Smooth muscle cell (in vitro differentiated cells): ENCODE measurements around the gene TSPAN18. TPM values are rescaled to one million over a fixed set of nuclear protein-coding genes. Genes with fewer than 3 reads are reported as not detected.

Experiments used
- DNase-seq: peaks from one replicate; lab custom pipeline; 2025; ENCODE audit not compliant: unreplicated experiment; lab: John Stamatoyannopoulos, UW
- H2AFZ ChIP-seq: fragments of 200-600 bp; sonication (generic); 2 replicates; pipeline ENCODE4 v1.6.0; 2016; ENCODE audit warnings: antibody characterized with exemption, low read depth, mild to moderate bottlenecking
- H3F3A ChIP-seq: fragments of 200-600 bp; sonication (generic); 2 replicates; pipeline ENCODE4 v1.6.0; 2017; ENCODE audit warnings: antibody characterized with exemption, low read depth
- H3K27ac ChIP-seq: fragments of 200-600 bp; sonication (generic); 2 replicates; pipeline ENCODE4 v1.5.1; 2016; ENCODE audit warnings: low read depth, mild to moderate bottlenecking
- H3K27me3 ChIP-seq: fragments of 200-600 bp; sonication (generic); 2 replicates; pipeline ENCODE4 v1.6.1; 2016; ENCODE audit warnings: low read depth, mild to moderate bottlenecking
- H3K36me3 ChIP-seq: fragments of 200-600 bp; sonication (generic); 2 replicates; pipeline ENCODE4 v1.5.1; 2016; ENCODE audit warnings: low read depth
- H3K4me1 ChIP-seq: fragments of 200-600 bp; sonication (generic); 2 replicates; pipeline ENCODE4 v1.5.1; 2016; ENCODE audit warnings: low read depth
- H3K4me2 ChIP-seq: fragments of 200-600 bp; sonication (generic); 2 replicates; pipeline ENCODE4 v1.6.0; 2016; ENCODE audit warnings: mild to moderate bottlenecking
- H3K4me3 ChIP-seq: fragments of 200-600 bp; sonication (generic); 2 replicates; pipeline ENCODE4 v1.5.1; 2016; ENCODE audit warnings: mild to moderate bottlenecking
- H3K79me2 ChIP-seq: fragments of 200-600 bp; sonication (generic); 2 replicates; pipeline ENCODE4 v1.6.0; 2016; ENCODE audit warnings: low read depth, mild to moderate bottlenecking
- H3K9ac ChIP-seq: fragments of 200-600 bp; sonication (generic); 2 replicates; pipeline ENCODE4 v1.6.0; 2016; ENCODE audit warnings: low read depth
- H3K9me3 ChIP-seq: fragments of 200-600 bp; sonication (generic); replicated peaks from 2 replicates; pipeline ENCODE4 v1.5.1; 2016; ENCODE audit warnings: low read depth
- H4K20me1 ChIP-seq: fragments of 200-600 bp; sonication (generic); 2 replicates; pipeline ENCODE4 v1.6.0; 2016; ENCODE audit warnings: low read depth
- WGBS: methylation state at CpG from one replicate; pipeline ENCODE4 v1.1.7; 2016; ENCODE audit warnings: low lambda C conversion rate; 5-methylcytosine and 5-hydroxymethylcytosine counted together
- polyA plus RNA-seq: library from polyadenylated mRNA; unstranded; fragments of >200 nt; fragmentation: Nextera tagmentation; extraction: Ambion mirVana; gene quantifications from 2 replicates; pipeline ENCODE4 v1.2.1, GENCODE V29; 2016
- total RNA-seq: library from RNA; depleted of rRNA; stranded (reverse); fragments of >200 nt; gene quantifications from 2 replicates; pipeline ENCODE4 v1.2.3, GENCODE V29; 2014
- TF ChIP-seq, protein P1 (sequence below): fragments of 200-600 bp; sonication (generic); IDR thresholded peaks from 2 replicates; pipeline ENCODE4 v1.5.1; 2017; ENCODE audit warnings: borderline replicate concordance, mild to moderate bottlenecking, antibody characterized with exemption; ENCODE audit not compliant: insufficient read depth, poor library complexity, severe bottlenecking

TSPAN18 gene
- total and polyA plus RNA-seq, 2 experiments from 2014 or later = 3.4 to 15.3 TPM

DNA sequence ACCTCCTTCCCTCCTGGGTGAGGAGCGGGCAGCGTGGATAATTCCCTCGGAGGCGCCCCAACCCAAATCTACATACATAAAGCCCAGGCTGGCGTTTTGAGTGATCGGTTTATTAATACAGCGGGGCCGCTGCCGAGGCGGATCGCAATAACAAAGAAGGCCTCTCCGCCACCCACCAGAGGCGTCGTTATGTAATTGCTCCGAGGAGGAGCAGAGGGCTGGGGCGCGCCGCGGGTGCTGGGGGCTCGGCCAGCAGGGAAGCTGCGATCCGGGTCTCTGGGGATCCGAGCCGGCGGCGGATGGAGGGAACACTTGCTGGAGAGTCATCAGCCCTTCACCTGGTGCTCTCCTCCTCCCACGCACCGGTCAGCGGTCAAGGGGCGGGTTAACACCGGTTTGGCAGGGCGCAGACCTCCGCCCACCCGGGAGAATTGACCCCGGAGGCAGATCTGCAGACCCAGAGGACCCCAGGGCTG is 230.3 kb downstream of the TSPAN18 start:
- Histone ChIP-seq H3K4me3 (no peak overlapping the region), H3K27me3 (peaks cover 17% of the 10 kb centered on the region), H3K36me3 (no peaks in the 10 kb centered on the region), H3K79me2 (no peaks in the 10 kb centered on the region), H3K9ac (no peak overlapping the region), H3K4me2 (no peak overlapping the region), H3F3A (peaks cover 9% of the 10 kb centered on the region), H3K27ac (no peak overlapping the region), H3K9me3 (no peaks in the 10 kb centered on the region), H4K20me1 (no peaks in the 10 kb centered on the region), H2AFZ (no peak overlapping the region), H3K4me1 (peaks cover 12% of the 10 kb centered on the region)
- DNase-seq = no peak
- WGBS = 16% methylated on average over 32 of the region's 35 CpGs
- TF ChIP-seq, protein P1, sequence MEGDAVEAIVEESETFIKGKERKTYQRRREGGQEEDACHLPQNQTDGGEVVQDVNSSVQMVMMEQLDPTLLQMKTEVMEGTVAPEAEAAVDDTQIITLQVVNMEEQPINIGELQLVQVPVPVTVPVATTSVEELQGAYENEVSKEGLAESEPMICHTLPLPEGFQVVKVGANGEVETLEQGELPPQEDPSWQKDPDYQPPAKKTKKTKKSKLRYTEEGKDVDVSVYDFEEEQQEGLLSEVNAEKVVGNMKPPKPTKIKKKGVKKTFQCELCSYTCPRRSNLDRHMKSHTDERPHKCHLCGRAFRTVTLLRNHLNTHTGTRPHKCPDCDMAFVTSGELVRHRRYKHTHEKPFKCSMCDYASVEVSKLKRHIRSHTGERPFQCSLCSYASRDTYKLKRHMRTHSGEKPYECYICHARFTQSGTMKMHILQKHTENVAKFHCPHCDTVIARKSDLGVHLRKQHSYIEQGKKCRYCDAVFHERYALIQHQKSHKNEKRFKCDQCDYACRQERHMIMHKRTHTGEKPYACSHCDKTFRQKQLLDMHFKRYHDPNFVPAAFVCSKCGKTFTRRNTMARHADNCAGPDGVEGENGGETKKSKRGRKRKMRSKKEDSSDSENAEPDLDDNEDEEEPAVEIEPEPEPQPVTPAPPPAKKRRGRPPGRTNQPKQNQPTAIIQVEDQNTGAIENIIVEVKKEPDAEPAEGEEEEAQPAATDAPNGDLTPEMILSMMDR = no peak

DNA sequence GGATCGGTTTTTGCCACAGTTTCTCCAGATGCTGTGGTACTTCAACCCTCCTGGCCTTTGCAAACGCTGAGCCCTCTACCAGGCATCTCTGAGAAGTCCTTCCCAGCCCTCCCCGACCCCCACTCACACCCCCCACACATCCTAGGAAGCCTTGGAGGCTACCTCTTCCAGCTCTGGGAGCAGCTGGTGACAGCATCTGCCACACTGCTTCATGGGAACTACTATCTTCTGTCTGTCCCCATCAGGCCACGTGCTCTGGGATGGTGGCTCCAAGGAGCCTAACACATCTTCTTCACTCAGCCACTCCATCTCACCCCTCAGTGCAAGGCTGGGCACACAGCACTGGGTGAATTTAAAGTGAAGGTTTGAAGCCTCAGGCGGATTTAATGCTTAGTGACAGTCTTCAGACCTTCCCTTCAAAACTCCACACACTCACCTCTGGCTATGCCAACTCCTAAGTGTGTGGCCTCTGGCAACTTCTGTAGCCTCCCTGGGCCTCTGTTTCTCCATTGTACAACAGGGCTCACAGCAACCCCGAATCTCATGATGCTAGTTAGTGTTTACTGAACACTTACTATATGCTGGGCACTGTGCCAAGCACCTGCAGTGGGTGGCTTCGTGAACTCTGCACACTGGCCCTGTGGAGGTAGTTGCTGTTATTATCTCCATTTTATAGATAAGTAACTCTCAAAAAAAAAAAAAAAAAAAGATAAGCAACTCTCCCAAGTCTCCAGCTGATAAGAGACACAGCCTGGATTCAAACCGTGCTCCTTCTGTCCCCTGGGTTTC is 231.2 kb downstream of the TSPAN18 start:
- Histone ChIP-seq H3K27ac (no peak overlapping the region), H3F3A (peaks cover 1% of the 10 kb centered on the region), H3K27me3 (peaks cover 17% of the 10 kb centered on the region), H3K9me3 (no peaks in the 10 kb centered on the region), H3K4me1 (peaks cover 21% of the 10 kb centered on the region), H3K4me2 (no peak overlapping the region), H3K79me2 (no peaks in the 10 kb centered on the region), H3K36me3 (no peaks in the 10 kb centered on the region), H3K9ac (no peak overlapping the region), H3K4me3 (no peak overlapping the region), H4K20me1 (no peaks in the 10 kb centered on the region), H2AFZ (no peak overlapping the region)
- DNase-seq = no peak
- 78% methylated on average over 7 of the region's 8 CpGs for WGBS
- TF ChIP-seq, protein P1 = no peak

DNA sequence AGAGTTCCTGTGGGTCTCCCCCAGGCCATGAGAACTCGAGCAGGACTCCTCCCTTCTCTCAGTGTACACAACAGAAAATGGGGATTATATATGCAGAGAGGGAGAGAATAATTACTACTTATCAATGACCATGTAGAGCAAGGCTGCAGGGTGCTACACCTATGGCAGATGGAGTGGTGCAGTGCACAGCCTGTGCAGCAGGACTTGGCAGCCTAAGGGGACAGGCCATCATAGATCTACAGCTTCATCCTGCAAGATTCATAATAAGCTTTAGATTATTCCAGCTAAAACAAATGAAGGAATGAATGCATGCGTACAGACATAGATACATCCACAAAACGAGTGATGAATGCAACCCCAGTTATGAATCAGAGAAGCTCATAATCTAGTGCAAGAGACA is 232.3 kb downstream of the TSPAN18 start:
- no peaks in the 10 kb centered on the region for H3K36me3 ChIP-seq
- TF ChIP-seq, protein P1 = no peak
- WGBS = 88% methylated on average over 3 of the region's 3 CpGs

More for the DNA sequence above, 232.3 kb downstream of the TSPAN18 start:
- no peak for DNase-seq
- Histone ChIP-seq H2AFZ (no peak overlapping the region), H3K27me3 (peaks cover 17% of the 10 kb centered on the region), H3F3A (no peaks in the 10 kb centered on the region), H3K4me1 (peaks cover 30% of the 10 kb centered on the region), H3K79me2 (no peaks in the 10 kb centered on the region), H3K27ac (no peak overlapping the region), H4K20me1 (no peaks in the 10 kb centered on the region), H3K9me3 (no peaks in the 10 kb centered on the region), H3K4me2 (no peak overlapping the region), H3K4me3 (no peak overlapping the region), H3K9ac (no peak overlapping the region)
